22Rv1 (cell line): ENCODE data around the gene KANSL1L.

Experiments
- ZFX ChIP-seq: fragments of 450-650 bp; IDR thresholded peaks from 2 replicates; pipeline ENCODE4 v1.6.1; 2017; ENCODE audit warnings: antibody characterized with exemption, borderline replicate concordance
- TF ChIP-seq, protein P1 (sequence below): fragments of 450-650 bp; IDR thresholded peaks from 2 replicates; pipeline ENCODE4 v1.5.1; 2017; ENCODE audit warnings: mild to moderate bottlenecking

DNA sequence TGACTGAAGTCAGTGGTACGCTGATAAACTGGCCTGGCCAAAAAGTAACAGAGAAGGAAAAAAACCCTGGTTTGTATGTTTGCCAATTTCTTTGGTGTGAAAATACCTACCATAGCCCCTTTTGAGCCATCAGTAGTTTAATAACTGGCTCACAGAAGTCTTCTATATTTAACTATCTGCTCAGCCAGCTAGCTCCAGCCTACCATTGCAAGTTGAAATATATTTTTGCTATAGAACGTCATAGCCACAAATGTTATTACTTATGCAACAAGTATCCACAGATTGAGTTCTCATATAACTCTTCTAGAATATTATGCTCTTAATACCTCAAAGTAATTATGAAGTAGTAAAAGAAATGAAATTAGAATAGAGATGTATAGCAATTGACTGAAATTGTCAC, 143.6 kb downstream of the KANSL1L start:
- TF ChIP-seq, protein P1, sequence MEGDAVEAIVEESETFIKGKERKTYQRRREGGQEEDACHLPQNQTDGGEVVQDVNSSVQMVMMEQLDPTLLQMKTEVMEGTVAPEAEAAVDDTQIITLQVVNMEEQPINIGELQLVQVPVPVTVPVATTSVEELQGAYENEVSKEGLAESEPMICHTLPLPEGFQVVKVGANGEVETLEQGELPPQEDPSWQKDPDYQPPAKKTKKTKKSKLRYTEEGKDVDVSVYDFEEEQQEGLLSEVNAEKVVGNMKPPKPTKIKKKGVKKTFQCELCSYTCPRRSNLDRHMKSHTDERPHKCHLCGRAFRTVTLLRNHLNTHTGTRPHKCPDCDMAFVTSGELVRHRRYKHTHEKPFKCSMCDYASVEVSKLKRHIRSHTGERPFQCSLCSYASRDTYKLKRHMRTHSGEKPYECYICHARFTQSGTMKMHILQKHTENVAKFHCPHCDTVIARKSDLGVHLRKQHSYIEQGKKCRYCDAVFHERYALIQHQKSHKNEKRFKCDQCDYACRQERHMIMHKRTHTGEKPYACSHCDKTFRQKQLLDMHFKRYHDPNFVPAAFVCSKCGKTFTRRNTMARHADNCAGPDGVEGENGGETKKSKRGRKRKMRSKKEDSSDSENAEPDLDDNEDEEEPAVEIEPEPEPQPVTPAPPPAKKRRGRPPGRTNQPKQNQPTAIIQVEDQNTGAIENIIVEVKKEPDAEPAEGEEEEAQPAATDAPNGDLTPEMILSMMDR = no peak
- TF ChIP-seq ZFX = no peak
